Cardiac septum (tissue), 1 donor: ENCODE data around the gene GPC4. TPM values are rescaled to one million over a fixed set of nuclear protein-coding genes. Genes with fewer than 3 reads are reported as not detected.

Experiments
- DNase-seq: peaks from one replicate; pipeline ENCODE4 v3.0.0-alpha.2; 2020; ENCODE audit warnings: low spot score
- intact Hi-C: fragments of 100-400 bp; cut with DNase I; formaldehyde crosslinking; loops from one replicate; pipeline ENCODE4 v1.14.0; 2022
- total RNA-seq: library from RNA; stranded (reverse); fragmentation: NEBNext Ultra II Directional; extraction: Animal tissue kit (Norgen Biotek cat#: 25700); gene quantifications from one replicate; pipeline ENCODE4 v1.2.1, GENCODE V29; 2021
- donor health status: DM: no; HTN: no; CAD: no.

GPC4 gene
- total RNA-seq, 1 donor from 2014 or later, result 3.6 TPM

DNA sequence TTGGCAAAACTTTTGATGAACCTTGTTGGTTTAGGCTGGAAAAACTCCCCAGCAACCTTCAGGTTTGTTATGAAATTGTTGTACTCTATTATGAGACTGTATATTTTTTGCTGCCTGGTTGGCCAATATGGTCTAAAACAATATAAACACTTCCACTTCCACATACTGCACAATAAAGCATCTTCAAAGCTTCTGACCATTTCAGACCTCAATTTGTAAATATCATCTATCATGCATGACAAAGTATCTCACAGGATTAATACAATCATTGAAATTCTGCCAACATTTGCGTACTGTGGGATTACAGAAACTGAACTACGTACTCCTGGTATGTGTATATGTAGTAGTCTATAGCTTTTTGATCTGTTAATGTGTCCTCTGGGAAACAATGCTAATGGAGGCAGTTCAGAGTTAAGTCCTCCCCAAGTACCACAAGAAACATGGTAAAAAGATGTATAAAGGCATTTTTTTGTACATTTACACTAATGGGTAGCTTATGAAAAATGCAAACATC is 40.4 kb downstream of the GPC4 start:
- no peak for DNase-seq
- intact Hi-C loops, result no loop called here

DNA sequence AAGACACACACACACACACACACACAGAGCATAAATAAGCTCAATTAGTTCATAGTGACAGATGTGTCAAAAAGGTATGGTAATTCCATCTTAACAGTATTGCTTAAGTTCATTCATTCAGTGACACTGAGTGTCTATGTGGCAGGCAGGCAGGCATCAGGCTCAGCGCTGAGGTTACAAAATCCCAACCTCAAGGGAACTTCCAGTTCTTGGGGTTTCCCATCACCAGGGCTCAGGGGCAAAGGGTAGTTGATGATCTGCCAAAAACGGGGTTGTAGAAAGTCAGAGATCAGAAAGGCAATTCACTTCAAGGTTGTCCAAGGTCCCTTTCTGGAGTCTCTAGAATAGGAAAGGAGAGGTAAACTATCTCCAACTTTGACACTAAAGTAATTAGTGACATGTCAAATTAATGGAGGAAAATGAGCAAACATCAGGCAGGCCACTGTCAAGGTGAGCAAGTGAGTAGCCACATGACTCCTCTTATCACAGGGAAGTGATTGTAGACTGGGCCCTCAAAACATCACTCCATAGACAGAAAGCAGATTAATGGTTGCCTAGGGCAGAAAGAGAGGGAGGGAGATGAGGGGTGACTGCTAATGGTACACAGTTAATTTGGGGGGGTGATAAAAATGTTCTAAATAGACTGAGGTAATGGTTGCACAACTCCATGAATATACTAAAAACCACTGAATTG is 41.8 kb downstream of the GPC4 start:
- intact Hi-C loops, result no loop called here
- no peak for DNase-seq

DNA sequence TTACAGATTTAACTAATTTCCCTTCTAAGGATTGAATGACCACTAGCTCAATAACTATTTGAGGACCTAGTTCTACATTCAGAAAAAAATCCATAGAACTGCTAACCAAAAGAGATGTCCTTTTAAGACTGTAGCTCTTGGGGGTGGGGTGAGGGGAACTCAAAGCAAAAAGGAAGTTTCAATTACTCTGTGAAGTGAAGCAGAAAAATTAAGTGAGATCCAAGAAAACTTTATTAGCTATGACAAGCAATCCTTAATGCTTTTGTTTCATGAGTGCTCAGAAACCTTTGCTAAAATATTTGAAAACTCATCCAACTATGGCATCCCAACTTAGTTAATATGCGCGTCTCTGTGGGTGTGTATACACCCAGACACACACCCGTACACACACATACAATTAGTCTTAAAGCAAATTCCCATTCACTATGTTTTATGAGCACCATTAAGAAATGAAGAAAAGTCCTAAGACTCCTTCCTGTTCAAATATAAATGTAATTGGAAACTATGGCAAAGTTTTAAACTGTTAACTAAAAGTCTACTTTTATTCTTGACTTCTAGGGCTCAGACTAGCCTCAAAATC is 44.5 kb downstream of the GPC4 start:
- DNase-seq, result no peak
- intact Hi-C loops, result no loop called here

DNA sequence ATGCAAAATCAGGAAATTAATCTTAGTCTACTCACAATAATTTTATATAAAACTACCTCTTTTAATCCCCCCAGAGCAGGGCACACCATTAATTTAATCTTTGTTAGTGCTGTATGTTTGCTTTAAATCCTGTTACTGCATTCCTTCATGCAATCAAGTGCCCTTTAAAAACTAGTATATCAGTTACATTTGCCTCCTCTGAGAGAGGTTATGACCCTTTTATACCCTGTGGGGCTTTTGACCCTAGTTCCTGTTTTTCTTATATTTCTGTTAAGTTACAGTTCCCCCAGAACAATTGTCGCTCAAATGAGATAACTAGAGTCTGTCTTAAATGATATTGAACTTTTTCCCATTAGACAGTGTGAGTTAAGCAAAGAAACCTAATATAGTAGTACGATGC is 46.2 kb downstream of the GPC4 start:
- intact Hi-C loops, result no loop called here
- no peak for DNase-seq

DNA sequence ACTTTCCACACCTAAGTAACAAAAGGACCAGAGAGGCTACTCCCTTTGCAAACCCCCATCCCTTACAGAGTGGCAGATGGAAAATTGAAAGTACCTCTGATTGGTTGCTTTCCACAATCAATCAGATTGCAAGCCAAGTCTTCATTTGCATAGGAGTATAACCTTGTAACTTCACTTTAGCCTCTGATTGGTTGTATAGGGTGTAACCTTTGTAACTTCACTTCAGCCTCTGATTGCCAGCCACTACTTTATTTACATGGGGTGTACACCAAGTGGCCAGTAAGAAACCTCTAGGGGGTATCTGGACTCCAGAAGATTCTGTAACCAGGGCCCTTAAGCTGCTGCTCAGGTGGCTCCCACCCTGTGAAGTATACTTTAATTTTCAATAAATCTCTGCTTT is 48.6 kb downstream of the GPC4 start:
- DNase-seq, result no peak
- intact Hi-C loops, result no loop called here

DNA sequence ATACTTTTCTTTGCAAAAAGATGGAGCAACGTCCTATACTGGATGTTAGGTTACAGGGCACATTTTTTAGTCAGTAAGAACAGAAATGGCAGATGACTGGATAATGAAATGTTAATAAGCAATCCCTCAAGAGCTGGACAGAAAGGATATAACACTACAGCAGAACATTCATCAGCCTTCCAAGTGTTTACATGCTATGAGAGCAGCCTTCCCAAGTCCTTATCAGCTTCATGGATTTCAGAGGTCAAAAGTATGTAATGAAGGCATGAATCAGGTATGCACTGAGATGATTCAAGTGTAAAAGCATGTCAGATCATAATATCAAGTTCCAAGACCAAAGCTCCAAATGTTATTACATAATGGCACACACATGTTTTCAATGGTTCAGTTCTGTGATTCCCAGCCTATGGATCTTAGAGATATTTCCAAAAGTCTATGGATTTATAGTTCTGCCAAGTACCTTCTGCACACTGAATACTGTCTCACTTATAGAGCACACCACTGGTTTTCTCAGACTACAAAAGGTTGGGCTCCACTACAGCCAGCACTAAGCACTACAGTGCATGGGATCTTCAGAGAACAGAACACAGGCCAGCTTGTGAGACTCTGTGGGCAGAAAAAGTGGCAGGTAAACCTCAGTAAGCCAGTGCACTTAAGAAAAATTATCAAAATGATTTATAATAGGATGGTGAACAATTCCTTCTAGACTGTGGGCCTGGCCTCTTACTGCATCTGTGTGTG is 49.2 kb downstream of the GPC4 start:
- intact Hi-C loops, result no loop called here
- DNase-seq, result no peak

DNA sequence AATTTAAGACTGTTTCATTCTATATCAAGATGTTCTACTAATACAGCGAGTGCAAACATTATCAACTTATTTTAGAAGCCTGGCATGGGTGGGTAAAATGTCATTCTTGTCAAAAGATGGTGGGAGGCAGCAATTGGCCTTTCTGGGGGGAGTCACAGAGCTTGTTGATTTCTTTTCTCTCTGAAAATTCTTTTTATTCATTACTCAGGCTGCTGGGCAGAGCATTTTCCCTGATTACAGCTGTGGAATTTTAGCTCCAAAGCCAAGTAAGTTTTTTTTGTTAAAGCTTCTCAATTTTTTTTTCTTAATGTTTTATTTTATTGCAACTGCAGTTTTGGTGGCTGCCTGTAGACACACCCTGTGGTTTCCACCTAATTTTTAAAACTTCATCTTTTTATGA is 50.4 kb downstream of the GPC4 start:
- intact Hi-C loops, result no loop called here
- DNase-seq, result no peak

DNA sequence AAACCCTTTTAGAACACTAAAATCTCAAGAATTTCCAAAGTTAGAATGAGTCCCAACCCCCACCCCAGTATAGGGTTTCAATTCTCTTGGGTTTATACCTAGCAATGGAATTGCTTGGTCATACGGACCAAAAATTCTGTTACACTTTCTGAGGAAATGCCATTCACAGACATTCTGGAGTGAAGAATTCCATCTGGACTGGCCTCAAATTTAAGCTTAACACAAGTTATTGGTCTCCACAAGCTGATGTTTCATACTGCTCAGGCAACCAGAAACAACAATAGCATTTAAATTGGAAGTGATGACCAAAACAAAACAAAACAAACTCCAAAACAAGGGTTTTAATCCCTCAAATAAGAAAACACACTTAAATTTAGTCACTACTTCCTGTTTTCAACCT is 51.1 kb downstream of the GPC4 start:
- no peak for DNase-seq
- intact Hi-C loops, result no loop called here

DNA sequence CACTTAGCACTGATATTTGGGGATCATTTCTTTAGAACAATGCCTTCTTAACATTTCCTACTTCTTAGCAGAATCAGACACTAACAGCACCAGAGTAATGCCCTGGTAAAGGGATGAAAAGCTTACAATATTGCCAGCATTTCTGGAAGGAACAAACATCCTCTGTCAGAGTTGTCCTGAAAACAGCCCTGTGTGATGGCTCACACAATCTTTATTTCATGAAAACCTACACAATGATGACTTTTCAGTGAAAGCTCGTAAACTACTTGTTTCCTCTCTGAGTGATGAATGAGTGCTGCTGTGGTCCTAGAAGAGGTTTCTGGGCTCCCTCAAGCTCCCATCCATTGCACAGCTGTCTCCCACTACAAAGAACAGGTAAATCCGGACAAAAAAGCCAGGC is 52.8 kb downstream of the GPC4 start:
- intact Hi-C loops, result no loop called here
- no peak for DNase-seq

DNA sequence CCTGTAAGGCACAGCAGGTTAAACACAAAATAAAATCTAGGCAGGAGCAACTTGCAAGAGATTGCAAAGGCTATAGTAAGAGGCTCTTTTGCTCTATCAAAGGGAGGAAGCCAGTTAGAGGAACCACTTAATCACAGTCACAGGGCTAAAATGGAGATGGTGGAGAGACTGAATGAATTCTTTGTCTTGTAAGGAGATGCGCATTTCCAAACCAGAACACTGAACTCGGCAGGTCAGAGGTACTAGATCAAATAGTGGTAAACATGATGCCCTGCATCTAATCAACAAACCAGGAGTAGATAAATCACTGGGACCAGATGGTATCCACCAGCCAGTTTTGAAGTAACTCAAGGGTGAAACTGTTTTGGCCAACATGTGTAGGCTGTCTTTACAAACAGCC is 55.8 kb downstream of the GPC4 start:
- intact Hi-C loops, result no loop called here
- DNase-seq, result no peak

DNA sequence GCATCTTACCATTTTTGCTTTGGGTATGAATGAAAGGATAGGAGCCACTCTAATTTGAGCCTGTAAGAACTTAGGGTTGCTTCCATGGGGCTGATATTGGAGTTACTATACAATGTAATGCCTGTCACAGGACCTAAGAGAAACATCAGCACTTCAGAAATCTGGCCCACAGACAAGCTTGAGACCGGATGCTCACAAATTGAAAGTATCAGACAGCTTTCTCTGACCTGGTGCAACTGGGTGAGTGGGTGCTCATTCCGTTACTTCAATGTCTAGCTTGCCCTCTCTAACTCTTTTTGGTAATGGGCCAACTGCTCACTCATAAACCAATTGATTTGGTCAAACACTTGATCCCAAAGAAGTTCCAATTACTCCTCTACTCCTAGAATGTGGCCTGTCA is 62.1 kb downstream of the GPC4 start:
- DNase-seq, result no peak
- intact Hi-C loops, result no loop called here

DNA sequence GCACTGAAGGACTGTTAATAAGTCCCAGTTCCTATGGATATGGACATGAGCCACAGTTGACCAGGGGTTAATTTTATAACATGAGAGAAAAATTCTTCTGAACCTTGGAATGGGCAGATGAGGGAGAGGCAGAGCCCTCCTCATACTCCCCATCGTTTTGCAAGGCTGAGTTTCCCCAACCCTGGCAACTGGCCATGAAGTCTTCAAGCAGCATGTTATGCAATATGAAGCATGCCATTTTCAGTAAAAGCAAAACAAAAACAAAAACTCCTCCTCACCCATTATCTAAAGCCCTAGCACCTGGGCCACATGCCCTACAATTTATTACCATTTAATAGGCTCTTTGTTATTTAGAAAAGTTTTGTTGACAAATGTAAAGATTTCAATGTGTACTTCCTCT is 64.5 kb downstream of the GPC4 start:
- intact Hi-C loops, result no loop called here
- no peak for DNase-seq

DNA sequence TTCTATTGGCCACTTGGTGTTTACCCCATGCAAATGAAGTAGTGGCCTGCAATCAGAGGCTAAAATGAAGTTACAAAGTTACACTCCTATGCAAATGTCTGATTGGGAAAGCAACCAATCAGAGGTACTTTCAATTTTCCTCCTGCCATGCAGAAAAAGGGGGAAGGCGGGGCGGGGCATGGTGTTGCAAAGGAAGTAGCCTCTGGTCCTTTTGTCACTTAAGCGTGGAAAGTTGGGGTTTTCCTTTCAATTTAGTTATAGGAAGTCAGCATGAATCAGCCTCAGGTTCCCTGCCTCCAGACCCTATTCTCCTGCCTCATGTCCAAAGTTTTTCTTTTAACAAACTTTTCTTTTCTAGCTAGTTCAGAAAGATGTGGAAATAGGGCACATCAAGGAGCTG is 69.3 kb downstream of the GPC4 start:
- intact Hi-C loops, result no loop called here
- DNase-seq, result no peak

DNA sequence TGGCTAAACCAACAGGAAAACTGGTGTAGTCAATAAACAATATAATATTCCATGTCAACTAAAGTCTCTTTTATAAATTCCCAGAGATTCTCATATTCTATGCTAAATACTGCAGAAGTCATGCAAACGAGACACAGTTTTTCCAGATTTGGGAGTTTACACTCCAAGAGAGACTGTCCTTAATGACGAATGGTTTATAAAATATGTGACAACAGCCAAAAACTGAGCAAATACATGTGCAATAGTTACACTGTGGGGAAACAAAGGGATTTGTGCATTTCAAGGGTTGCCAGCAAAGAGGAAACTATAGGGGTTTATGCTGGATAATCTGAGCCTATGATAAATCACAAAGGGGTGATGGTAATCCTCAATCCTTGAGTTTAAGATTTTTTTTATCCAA is 75.7 kb downstream of the GPC4 start:
- DNase-seq, result no peak
- intact Hi-C loops, result loop anchor here (5.0 kb wide), 1 partner anchor 328 kb away; no protein-coding TSS in a partner anchor

DNA sequence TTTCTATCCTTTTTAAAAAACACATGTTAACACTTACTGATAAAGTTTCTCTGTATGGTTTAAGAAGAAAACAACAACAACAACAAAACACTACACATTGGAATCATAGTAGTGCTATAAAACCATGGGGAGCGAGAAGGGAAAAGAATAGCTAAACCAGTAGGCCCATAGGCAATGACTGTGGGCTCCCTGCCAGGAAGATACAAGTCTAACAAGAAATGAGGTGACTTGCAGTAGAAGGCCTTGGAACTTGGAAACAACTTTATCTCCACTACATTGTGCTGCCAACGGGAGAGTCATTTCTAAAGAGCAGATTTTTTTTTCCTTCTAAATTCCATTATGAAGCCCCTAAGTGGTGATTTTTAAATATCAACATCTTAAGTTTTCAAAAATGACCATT is 78.0 kb downstream of the GPC4 start:
- no peak for DNase-seq
- intact Hi-C loops, result loop anchor here (5.0 kb wide), 1 partner anchor 330 kb away; no protein-coding TSS in a partner anchor

DNA sequence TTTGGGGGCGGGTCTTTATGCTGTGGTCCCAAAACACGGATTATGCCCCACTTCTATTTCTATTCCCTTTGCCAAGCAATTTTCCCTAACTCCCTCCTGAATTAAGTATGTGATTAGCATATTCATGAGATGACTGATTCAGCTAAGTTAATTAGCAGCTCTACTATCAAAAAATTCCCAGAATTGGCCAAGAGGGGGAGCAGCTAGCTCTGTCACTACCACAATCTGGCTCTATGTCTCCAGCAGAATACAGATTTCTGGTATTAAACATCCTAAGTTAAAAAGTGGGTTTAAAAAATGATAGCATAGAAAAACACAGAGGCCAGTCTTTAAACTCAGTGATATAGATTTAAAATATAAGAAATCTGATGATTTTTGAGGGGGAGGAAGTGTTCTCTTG is 80.3 kb downstream of the GPC4 start:
- intact Hi-C loops, result loop anchor here (5.0 kb wide), 1 partner anchor 332 kb away; no protein-coding TSS in a partner anchor
- no peak for DNase-seq

DNA sequence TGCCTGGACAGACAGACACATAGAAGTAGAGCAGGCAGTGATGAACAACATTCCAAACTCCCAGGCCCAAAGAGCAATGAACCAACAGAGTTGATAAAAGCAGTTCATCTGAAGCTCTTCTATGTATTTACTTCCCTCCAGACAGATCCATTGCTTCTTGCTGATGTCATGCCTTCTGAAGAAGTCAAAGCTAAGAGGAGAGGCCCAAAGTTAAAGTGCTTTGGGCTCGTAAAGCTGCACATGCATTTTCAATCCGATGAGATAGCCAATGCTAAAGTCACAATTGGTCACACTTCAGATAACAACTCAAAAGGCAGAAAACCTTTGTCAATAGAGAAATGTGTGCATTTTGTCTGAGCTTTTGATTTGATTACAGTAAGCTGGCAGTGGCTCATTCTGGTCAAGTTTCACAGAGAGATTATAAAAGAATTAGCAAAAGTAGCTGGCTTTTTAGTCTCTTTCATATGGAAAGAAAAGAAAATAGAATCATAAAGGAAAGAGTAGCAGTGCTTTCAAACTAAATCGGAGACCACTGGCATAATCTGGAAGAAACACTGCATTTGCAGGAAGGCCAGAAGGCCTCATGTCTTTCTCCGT is 82.0 kb downstream of the GPC4 start:
- no peak for DNase-seq
- intact Hi-C loops, result no loop called here

DNA sequence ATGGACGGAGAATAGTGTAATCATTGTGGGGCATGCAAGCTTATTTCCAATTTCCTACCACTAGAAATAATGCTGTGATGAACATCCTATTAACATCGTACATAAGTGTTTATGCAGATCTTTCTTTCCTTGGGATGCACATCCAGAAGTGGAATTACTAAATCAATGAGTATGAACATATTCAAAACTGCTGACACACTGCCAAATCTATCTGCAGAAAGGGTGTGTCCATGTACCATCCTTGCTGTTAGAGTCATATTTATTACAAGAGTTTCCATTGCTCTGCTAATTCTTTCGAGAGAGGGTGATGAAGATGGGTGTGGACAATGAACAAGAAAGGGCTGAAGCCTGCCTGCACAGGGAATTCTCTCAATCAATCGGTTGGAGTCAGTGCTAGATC is 82.6 kb downstream of the GPC4 start:
- intact Hi-C loops, result no loop called here

DNA sequence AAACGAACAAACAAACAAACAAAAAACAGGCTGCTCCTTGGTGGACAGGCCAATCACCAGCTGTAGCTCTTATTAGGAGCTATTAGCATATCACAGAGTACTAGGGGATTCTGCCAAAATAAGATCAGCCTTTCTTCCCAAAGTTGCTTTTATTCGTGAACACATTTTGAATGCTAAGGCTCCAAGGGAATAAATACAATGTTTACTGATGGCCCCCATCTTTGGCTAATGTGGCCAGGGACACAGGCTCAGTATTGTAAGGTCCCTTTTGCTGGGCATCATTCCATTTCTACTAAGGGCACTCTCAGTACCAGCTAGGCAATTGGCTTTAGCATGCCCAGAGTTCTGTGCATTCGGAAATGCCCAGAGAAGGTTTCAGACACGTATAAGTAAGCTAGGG is 84.3 kb downstream of the GPC4 start:
- intact Hi-C loops, result no loop called here
- no peak for DNase-seq

More for the DNA sequence above, 82.6 kb downstream of the GPC4 start:
- no peak for DNase-seq

DNA sequence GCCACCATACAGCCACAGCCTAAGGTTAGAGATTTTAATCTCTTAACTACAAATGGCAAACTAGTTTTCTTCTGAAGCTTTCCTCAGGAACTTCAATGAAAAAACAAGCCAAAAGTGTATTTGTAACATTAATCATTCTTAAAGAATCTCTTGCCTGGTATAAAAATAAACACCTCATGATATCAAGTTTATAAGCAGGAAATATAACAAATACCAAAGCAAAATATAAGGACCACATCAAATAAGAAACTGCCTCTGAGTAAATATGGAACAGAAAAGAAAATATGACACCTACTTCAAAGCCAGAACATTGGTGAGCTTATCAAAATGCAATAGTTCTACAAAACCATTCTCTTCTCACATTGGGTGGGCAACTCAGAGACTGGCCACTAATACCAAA is 89.9 kb downstream of the GPC4 start:
- intact Hi-C loops, result no loop called here
- DNase-seq, result no peak
